Measurements from ENCODE around the gene TOB1. TPM values are rescaled to one million over a fixed set of nuclear protein-coding genes. Genes with fewer than 3 reads are reported as not detected.
"Not testable (repeated sequence)": the region's sequence is repeated elsewhere in the genome, so short reads cannot be mapped to it uniquely, and the experiment has no call there.

TOB1 gene
- total RNA-seq, 1 donor from 2014 or later: 18.8 TPM

DNA sequence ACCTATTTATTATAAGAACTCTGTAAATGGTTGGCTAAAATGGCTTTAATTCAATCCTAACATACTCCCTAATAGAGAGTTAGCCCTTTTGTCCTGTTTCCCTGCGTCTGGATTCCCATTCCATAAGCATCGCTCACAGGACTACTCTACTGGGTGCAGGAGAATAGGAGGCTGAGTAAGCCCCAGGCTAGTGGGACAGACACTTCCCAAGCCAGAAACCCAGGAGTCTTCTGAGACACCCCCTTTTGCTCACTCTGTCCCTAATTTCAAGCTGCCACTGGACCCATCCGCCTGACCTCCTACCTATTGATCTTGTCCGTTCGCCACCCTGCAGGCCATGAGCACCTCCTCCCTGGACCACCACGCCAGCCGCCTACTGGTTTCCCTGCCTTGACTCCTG, 16.7 kb upstream of the TOB1 start:
- ChIA-PET POLR2A (interaction anchor here (1.6 to 4.1 kb wide), 2 partner anchors 16 to 270 kb away, joined by 5 to 41 read pairs; partner anchors contain the start of genes NME1 and TOB1), CTCF (interaction anchor here (1.2 kb wide), 1 partner anchor 31 kb away, joined by 5 read pairs; no protein-coding TSS in a partner anchor)
- no peak for TF ChIP-seq CTCF (IDR thresholded peaks at IDR 0.05)
- Mint-ChIP-seq H3K4me3 (no peak overlapping the region), H3K4me1 (peaks cover 13% of the 10 kb centered on the region), H3K9me3 (peaks cover 2% of the 10 kb centered on the region), H3K36me3 (ENCODE audit: low read depth) (no peaks in the 10 kb centered on the region), H3K27me3 (no peaks in the 10 kb centered on the region), H3K27ac (no peak overlapping the region)
- no peak for DNase-seq
- intact Hi-C loops (cut with micrococcal nuclease): no loop called here
- no peak for ATAC-seq (ENCODE audit: low read depth)

- H3K27ac Mint-ChIP-seq: no peak overlapping the region
- no peak for TF ChIP-seq CTCF (IDR thresholded peaks at IDR 0.05)
- ATAC-seq (ENCODE audit: low read depth) (no peak), DNase-seq (no peak)
- peaks cover 13% of the 10 kb centered on the region for H3K4me1 Mint-ChIP-seq
- peaks cover 2% of the 10 kb centered on the region for H3K9me3 Mint-ChIP-seq
- ChIA-PET POLR2A (interaction anchor here (0.6 kb wide), 1 partner anchor 253 kb away, joined by 3 read pairs; no protein-coding TSS in a partner anchor), CTCF (no interaction called here)
- H3K36me3 Mint-ChIP-seq (ENCODE audit: low read depth): no peaks in the 10 kb centered on the region
- intact Hi-C loops (cut with micrococcal nuclease): no loop called here
- no peaks in the 10 kb centered on the region for H3K27me3 Mint-ChIP-seq
- no peak overlapping the region for H3K4me3 Mint-ChIP-seq
Observed at GRCh38 chr17:50881182-50881581, 15.0 kb upstream of the TOB1 start.

DNA sequence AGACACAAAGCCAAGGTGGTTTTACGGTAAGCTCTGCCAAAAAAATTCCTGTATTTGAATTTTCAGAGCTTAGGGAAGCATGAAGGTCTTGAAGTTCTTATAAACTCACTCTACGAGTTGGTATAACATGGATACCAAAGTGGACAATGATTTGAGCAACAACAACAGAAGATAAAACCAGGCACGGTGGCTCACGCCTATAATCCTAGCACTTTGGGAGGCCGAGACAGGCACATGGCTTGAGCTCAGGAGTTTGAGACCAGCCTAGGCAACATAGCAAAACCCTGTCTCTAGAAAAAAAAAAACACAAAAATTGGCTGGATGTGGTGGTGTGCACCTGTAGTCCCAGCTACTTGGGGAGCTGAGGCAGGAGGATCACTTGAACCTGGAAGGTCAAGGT, 12.9 kb upstream of the TOB1 start:
- intact Hi-C loops (cut with micrococcal nuclease): no loop called here
- Mint-ChIP-seq H3K27ac (no peak overlapping the region), H3K4me1 (peaks cover 10% of the 10 kb centered on the region), H3K4me3 (no peak overlapping the region), H3K27me3 (no peaks in the 10 kb centered on the region), H3K36me3 (ENCODE audit: low read depth) (no peaks in the 10 kb centered on the region), H3K9me3 (peaks cover 2% of the 10 kb centered on the region)
- DNase-seq: no peak
- ATAC-seq (ENCODE audit: low read depth): no peak
- TF ChIP-seq CTCF (IDR thresholded peaks at IDR 0.05): no peak
- CTCF ChIA-PET: no interaction called here
- POLR2A ChIA-PET: interaction anchor here (0.6 to 1.4 kb wide), 4 partner anchors 13 to 322 kb away, joined by 3 to 7 read pairs (median 4); partner anchors contain the start of gene TOB1

GRCh38 chr17:50877838-50878237, 11.7 kb upstream of the TOB1 start:
- ChIA-PET POLR2A (interaction anchor here (0.6 to 3.4 kb wide), 3 partner anchors 12 to 289 kb away, joined by 4 to 21 read pairs (median 4); partner anchors contain the start of gene TOB1), CTCF (no interaction called here)
- intact Hi-C loops (cut with micrococcal nuclease): no loop called here
- H3K4me3 Mint-ChIP-seq: no peak overlapping the region
- H3K4me1 Mint-ChIP-seq: peaks cover 4% of the 10 kb centered on the region
- ATAC-seq (ENCODE audit: low read depth) (no peak), DNase-seq (no peak)
- no peaks in the 10 kb centered on the region for H3K36me3 Mint-ChIP-seq (ENCODE audit: low read depth)
- no peak for TF ChIP-seq CTCF (IDR thresholded peaks at IDR 0.05)
- H3K27ac Mint-ChIP-seq: no peak overlapping the region
- H3K9me3 Mint-ChIP-seq: peaks cover 2% of the 10 kb centered on the region
- H3K27me3 Mint-ChIP-seq: no peaks in the 10 kb centered on the region

- H3K9me3 Mint-ChIP-seq; DNase-seq; H3K4me3 Mint-ChIP-seq; intact Hi-C loops (cut with micrococcal nuclease); ATAC-seq (ENCODE audit: low read depth); CTCF ChIA-PET; H3K27ac Mint-ChIP-seq; H3K36me3 Mint-ChIP-seq (ENCODE audit: low read depth); H3K4me1 Mint-ChIP-seq; H3K27me3 Mint-ChIP-seq: not testable (repeated sequence)
- POLR2A ChIA-PET: interaction anchor here (3.4 kb wide), 1 partner anchor 11 kb away, joined by 21 read pairs; the partner anchor contains the start of gene TOB1
Observed at GRCh38 chr17:50877042-50877441, 10.9 kb upstream of the TOB1 start.

GRCh38 chr17:50875074-50875473, 8.9 kb upstream of the TOB1 start:
- POLR2A ChIA-PET: interaction anchor here (3.4 kb wide), 1 partner anchor 9 kb away, joined by 21 read pairs; the partner anchor contains the start of gene TOB1
- peaks cover 19% of the 10 kb centered on the region for H3K4me1 Mint-ChIP-seq
- intact Hi-C loops (cut with micrococcal nuclease): no loop called here
- TF ChIP-seq CTCF (IDR thresholded peaks at IDR 0.05): no peak
- ATAC-seq (ENCODE audit: low read depth) (no peak), DNase-seq (no peak)
- no peaks in the 10 kb centered on the region for H3K36me3 Mint-ChIP-seq (ENCODE audit: low read depth)
- H3K27me3 Mint-ChIP-seq: no peaks in the 10 kb centered on the region
- peaks cover 1% of the 10 kb centered on the region for H3K9me3 Mint-ChIP-seq
- no peak overlapping the region for H3K27ac Mint-ChIP-seq
- CTCF ChIA-PET: no interaction called here
- no peak overlapping the region for H3K4me3 Mint-ChIP-seq
